Tibial nerve (tissue), 4 donors: ENCODE results near the gene DGKH.

Source experiments
- CTCF ChIP-seq, 5 experiments: fragments of 200-600 bp in 3 of 5; fragments of 450-650 bp in 2 of 5; sonication (generic) in 3 of 5; IDR thresholded peaks; one replicate each; pipeline ENCODE4 v1.5.1; 2016 to 2019; ENCODE audit warnings: antibody characterized with exemption in 5 of 5, mild to moderate bottlenecking in 3 of 5, moderate library complexity in 2 of 5
- EP300 ChIP-seq, 2 donors: sonication (generic); formaldehyde crosslinking; IDR thresholded peaks; one replicate each; pipeline ENCODE4 v1.6.1; 2017; ENCODE audit warnings: antibody characterized with exemption in 2 of 2, mild to moderate bottlenecking in 1 of 2

- TF ChIP-seq EP300 (IDR thresholded peaks at IDR 0.05), result no peak
- no peak for TF ChIP-seq CTCF (IDR thresholded peaks at IDR 0.05)
Observed at GRCh38 chr13:42239161-42239560, 190.7 kb downstream of the DGKH start.
